GM18907 (cell line): Measurements from ENCODE around the gene TMEM187.
A peak's percentile ranks its signal among the peaks of the same experiment; 100 is the strongest.

Experiments used
- ATAC-seq: cut with Tn5 transposase; IDR thresholded peaks from one replicate; pipeline ENCODE4 v1.9.1; 2021; ENCODE audit warnings: mild to moderate bottlenecking, moderate library complexity; ENCODE audit not compliant: unreplicated experiment

The TMEM187 gene

GRCh38 chrX:154017766-154018517, 45.4 kb downstream of the TMEM187 start:
- no peak for ATAC-seq

DNA sequence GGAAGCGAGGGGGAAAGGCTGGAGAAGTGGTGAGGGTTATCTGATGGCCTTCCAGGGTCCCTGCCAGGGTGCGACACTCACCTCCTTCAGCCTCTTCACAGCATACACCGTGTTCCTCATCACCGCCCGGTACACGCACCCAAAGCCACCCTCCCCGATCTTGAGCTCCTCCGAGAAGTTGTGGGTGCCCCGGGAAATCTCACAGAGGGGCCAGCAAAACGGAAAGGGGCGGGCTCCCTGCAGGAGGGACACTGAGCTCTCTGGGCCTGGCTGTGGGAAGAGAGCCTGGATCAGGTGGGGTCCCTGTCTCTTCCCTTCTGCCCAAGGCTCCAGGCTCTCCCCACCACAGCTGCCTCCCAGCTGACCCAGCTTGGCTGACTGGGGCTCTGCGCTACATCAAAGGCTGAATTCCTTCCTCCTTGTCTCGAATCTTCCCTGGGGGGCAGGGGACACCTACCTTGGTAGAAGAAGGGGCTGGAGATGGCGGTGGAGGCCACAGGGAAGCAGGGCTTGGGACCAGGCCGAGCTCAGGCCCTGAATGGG, 46.0 kb downstream of the TMEM187 start:
- ATAC-seq, result no peak

DNA sequence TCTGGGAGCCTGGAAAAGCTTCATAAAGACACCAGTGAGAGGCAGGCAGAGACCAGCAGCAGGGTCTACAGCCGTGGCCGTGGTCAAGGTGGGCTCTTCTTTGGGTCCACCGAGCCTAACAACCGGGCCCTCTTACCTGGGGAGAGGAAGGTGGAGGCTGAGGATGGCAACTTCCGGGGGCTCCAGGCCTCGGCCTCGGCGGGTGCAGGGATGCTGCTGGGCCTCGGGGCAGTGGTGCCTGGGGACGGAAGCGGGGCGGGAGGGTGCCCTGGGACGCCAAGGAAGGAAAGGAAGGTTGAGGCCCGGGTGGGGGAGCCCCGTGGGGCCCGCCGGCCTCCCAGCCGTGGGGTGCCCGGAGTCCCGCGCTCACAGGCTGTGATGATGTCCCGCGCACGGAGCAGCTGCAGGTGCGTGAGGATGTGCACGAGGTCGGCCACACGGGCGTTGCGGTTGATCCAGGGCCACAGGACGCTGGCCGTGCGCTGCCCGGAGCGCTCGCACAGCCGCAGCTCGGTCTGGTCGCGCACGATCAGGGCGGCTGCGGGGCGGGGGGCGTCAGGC, 46.6 kb downstream of the TMEM187 start:
- ATAC-seq, result peak; percentile 18

DNA sequence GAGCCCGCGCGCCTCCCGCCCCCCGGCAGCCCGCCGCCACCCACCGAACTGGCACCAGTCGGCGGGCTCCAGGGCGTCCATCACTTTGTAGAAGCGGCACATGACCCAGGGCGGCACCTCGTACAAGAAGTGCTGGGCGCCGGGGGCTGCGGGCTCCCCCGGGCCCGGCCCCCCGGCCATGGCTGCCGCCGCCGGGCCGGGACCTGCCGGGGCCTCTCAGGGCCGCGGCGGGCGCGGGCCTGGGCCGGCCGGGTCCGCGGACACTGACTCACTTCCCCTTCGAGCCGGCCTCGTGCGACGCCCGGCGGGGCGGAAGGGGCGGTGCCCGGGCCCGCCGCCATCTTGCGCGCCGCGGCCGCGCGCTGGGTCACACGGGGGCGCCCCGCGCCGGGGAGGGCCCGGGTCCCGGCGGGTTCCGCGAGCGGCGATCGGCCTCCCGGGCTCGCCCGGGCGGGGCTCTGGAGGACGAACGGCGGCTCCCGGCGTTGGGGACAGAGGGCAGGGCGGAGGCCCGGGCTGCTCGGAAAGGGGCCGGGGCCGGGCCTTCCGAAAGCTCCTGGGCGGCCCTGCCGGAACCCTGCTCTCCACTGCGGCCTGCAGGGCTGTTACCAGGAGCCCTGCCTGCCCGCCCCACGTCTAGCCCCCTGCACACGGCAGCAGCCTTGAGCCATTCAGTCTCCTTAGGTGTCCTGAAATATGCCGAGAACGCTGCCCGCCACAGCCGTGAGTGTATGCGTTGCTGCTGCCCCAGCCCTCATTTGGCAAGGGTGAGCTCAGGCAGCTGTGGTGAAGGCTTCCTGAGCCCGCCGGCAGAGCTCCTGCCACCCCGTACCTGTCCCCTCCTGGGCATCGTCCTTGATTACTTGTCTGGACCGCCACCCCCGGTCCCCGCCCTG, 47.3 kb downstream of the TMEM187 start, which contains the start of gene IRAK1:
Gene IRAK1, minus strand, starts transcription at position 270 of the 896 bp plus-strand sequence. Its CDS starts 90 bp downstream, at position 180.
- peak; percentile 46 for ATAC-seq

DNA sequence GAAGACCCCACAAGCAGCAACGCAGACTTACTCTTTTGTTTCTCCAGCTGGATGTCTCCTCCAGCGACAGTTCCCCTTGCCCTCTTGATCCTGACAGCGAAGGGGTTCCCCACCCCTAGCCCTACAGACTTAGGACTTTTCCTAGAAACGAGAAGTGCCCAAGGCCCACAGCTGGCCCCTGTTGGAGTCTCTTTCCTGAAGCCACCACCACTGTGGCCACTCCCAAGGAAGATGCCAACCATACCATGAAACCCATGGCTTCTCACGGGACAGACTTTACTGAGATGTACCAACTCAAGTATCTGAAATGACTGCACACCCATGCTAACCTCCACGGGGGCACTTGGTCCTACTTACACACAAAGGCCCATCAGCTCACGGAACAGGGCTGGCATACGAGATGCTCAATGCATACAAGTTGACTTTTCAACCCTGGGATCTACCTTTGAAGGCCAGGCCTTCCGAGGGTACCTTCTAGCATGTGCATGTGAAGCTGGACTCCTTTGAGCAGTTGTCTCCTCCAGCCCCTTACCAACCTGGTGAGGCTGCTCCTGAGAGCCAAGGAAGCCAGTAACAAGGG, 48.1 kb downstream of the TMEM187 start:
- ATAC-seq, result no peak

DNA sequence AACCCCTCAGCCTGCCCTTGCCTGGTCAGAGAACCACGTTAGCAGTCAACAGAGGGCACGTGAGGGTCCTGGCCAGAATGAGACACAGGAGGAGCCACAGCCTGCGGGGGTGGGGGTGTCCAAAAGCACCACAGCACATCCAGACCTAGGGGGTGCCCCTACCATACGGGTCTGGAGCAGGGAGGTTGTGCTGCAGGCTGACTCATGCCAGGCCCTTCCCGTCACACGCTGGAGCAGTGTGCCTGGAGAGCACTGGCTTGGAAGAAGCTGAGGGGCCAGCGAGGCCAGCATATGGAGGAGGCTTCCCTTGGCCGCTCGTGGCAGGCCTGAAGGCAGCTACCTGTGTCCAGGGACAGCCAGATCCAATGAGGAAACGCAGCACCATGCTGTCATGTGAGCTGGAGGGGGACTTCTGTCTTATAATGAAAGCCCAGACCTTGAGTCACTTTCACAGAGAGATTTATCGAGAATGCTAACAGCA, 48.6 kb downstream of the TMEM187 start:
- ATAC-seq, result no peak

DNA sequence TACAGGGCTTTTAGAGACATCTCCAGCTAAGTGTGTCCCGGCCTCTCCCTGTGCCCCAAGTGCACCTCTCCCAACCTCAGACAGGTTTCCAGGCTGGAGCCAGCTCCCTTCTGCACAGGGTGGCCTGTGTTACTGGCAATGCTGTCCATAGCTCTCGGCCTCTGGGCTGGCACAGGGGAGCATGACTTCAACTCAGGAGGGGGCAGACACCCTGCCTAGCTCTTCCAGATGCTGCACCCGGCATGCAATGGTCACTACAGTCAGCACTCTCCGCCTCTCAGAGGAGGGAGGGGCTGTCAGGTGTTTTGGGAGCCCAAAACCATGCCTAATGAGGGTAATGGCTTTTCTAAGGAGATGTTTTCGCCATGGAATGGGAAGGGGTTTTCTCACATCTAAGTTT, 49.6 kb downstream of the TMEM187 start:
- no peak for ATAC-seq

GRCh38 chrX:154023276-154024000, 50.9 kb downstream of the TMEM187 start:
- ATAC-seq, result no peak

DNA sequence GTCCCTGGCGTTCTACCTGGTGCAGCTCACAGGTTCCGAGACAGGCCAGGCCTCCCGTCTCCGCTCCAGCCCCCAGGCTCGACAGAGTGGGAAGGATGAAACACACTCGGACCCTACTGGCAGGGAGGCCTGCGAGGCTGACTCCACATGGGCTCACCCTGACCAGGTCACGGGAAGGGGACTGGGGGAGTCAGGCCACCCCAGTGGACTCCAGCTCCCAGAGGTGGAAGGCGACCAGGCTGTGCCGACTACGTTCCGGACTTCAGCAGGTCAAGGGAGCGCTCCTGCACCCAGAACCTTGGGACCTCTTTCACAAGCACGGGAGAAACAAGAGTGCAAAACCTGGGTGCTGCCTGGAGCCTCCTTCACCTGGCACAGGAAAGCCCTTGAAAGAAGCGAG, 51.7 kb downstream of the TMEM187 start:
- no peak for ATAC-seq

- no peak for ATAC-seq
Measured at GRCh38 chrX:154025230-154025629, 52.7 kb downstream of the TMEM187 start.

DNA sequence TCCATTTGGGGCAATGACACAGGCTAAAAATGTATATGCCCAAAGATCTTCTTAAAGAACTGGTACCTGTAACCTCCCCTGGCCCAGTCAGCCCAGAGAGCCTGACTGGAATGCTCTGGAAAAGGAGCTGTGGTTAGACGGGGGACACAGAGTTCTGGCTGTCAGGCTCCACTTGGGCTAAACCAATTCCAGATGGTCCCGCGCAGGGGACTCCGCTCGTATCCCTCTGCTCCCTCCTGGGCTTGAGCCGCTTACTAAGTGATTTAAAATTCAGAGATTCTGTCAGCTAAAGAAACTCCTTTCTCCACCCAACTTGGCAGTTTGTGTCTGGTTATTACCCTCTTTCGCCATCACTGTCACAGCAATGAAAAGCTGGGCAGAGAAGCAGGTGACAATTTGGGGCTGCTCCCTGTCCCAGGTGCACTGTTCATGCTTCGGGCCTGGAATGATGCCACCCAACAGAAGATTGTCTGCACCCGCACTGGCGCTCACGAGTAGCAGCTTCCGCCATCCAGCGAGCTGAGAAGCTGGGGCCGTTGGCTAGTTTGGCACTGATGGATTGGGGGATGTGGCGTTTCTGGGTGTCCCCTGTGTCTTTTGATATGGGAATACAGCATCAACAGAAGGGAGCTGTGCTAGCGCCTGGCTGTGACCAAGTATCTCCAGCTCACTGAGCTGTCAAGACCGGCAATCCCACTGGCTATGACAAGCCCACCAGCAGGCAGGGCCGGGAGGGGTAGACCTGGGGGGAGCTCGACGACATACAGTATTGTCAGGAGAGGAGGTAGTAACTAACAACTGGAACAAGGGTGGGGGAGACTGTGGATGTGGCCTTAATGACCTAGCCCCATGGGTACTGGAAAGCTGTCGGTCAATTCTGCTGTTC, 53.8 kb downstream of the TMEM187 start:
- ATAC-seq, result no peak

DNA sequence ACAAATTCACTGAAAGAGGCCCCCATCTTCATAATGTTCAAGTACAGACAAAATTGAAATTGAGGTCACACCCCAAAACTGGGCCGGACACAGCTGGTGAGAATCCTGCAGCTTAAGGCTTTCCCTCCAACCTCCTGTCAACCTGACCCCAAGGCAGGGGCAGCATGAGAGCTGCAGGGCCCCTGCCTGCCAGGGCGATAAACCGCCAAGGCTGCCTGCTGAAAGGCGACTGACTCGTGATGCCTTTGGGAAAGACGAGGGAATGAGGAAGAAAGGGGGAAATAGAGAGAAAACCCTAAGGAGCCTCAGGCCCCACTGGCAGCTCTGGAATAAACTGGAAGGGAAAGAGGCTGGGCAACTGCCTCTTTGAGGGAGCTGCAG, 54.5 kb downstream of the TMEM187 start:
- no peak for ATAC-seq

DNA sequence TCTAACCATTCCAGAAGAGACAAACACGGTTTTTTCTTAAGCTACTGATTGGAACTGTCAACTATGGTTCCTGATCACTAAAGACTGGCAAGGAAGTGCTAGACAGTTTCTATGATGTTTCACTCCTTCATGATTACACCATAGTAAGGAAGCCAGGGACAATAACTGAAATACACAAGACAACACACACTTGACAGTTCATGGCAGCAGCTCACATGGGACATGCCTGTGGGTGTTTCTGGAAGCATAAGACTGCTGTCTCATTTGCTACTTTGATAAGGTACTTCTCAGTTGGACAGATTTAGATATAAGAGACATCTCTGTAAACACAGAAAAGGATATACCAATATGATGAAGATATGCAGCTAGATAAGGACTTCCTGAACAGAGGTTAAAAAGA, 55.4 kb downstream of the TMEM187 start:
- no peak for ATAC-seq

DNA sequence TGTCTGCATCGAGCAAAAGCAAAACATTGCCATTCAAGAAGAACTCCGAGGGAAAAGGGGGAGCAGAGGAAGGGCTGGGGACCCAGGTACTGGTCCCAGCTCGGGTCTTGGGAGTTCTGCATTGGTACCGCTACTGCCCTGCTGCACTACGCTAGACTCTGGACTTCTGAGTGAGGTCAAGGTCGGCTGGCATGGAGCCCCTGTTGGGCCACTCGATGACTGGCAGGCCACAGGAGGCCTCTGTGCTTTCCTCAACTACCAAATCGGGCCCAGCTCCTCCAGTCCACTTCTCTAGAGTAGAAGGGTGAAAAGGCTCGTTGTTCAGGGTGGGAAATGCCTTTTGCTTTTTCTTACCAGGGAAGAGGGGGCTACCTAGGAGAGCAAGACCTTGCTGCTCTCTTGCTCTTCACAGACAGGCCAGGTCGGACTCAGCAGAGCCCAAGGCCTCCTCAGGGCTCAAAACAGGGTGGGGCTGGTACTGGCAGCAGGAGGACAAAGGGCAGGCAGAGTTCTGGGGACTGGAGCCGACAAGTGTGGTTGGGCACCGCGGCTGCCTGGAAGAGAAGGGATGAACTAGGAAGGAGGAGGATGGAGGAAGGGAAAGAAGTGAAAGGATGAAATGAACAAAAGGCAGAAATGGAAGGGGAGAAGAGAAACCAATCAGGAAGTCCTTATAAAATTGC, 56.1 kb downstream of the TMEM187 start:
- ATAC-seq, result no peak

DNA sequence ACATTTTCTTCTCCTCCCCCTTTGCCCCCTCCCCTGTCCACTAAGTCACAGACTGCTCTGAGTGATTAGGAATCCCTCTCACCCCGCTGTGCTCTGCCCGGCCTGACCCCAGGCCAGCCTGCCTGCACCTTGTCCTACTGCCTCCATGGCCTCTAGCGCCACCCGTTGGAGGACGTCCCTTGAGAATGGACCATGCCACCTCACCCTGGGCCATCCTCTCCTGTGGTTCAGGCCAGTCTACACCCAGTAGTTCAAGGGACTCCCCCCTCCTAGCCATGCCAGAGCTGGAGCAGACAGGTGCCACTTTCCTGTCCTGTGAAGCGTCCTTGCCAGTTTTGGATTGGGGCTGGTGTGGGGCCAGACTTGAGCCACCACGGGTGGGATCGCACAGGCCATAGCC, 56.9 kb downstream of the TMEM187 start:
- no peak for ATAC-seq

DNA sequence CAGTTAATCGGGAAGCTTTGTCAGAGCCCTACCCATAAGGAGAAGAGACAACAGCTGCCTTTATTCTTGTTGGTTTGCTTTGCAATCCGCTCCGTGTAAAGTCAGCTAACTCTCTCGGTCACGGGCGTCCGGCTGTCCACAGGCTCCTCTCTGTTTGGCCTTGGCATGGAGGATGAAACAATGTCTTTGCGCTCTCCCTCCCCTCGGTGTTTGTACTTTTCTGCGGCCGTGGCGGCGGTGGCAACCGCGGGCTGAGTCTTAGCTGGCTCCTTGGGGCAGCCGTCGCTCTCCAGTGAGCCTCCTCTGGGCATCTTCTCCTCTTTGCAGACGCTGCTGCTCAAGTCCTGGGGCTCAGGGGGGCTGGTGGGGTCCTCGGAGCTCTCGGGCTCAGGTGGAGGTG, 57.7 kb downstream of the TMEM187 start:
- ATAC-seq, result no peak

DNA sequence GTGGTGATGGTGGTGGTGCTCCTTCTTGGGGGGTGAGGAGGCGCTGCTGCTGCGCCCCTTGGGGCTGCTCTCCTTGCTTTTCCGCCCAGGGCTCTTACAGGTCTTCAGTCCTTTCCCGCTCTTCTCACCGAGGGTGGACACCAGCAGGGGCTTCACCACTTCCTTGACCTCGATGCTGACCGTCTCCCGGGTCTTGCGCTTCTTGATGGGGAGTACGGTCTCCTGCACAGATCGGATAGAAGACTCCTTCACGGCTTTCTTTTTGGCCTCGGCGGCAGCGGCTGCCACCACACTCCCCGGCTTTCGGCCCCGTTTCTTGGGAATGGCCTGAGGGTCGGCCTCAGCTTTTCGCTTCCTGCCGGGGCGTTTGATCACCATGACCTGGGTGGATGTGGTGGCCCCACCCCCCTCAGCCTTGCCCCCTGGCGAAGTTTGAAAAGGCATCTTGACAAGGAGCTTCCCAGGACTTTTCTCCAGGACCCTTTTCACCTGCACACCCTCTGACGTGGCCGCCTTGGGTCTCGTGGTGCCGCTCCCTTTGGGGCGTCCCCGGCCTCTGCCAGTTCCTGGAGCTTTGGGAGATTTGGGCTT, 58.3 kb downstream of the TMEM187 start:
- no peak for ATAC-seq

DNA sequence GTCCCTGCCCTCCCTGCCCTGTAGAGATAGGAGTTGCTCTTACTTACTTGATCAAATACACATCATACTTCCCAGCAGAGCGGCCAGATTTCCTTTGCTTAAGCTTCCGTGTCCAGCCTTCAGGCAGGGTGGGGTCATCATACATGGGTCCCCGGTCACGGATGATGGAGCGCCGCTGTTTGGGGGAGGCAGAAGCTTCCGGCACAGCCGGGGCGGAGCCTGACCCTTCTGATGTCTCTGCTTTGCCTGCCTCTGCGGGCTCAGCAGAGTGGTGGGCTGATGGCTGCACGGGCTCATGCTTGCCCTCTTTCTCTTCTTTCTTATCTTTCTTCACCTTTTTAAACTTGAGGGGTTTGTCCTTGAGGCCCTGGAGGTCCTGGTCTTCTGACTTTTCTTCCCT, 59.6 kb downstream of the TMEM187 start:
- no peak for ATAC-seq
